Trophoblast cell (in vitro differentiated cells and primary cell): ENCODE data around the gene LRRC3C.

ENCODE experiments used
- DNase-seq, 2 donors: peaks; one replicate each; pipeline ENCODE4 v3.0.0-alpha.2; 2016
- H2AFZ ChIP-seq: 2 replicates; pipeline ENCODE4 v1.6.1; 2013; ENCODE audit warnings: low read length, moderate library complexity, mild to moderate bottlenecking; ENCODE audit not compliant: insufficient read depth, poor library complexity
- H2AK5ac ChIP-seq: 2 replicates; pipeline ENCODE4 v1.6.1; 2013; ENCODE audit warnings: mild to moderate bottlenecking, low read length
- H2BK120ac ChIP-seq: 2 replicates; pipeline ENCODE4 v1.6.1; 2013; ENCODE audit warnings: low read length, mild to moderate bottlenecking, moderate library complexity; ENCODE audit not compliant: insufficient read depth, poor library complexity
- H2BK12ac ChIP-seq: 2 replicates; pipeline ENCODE4 v1.6.1; 2013; ENCODE audit warnings: mild to moderate bottlenecking, low read length, moderate library complexity
- H2BK5ac ChIP-seq: 2 replicates; pipeline ENCODE4 v1.6.1; 2013; ENCODE audit warnings: low read length, low read depth, moderate library complexity, mild to moderate bottlenecking; ENCODE audit not compliant: poor library complexity
- H3K14ac ChIP-seq: 2 replicates; pipeline ENCODE4 v1.6.1; 2013; ENCODE audit warnings: mild to moderate bottlenecking, low read length
- H3K18ac ChIP-seq: 2 replicates; pipeline ENCODE4 v1.6.1; 2013; ENCODE audit warnings: mild to moderate bottlenecking, low read length
- H3K23ac ChIP-seq: 2 replicates; pipeline ENCODE4 v1.6.1; 2013; ENCODE audit warnings: low read length
- H3K27ac ChIP-seq: 2 replicates; pipeline ENCODE4 v1.5.1; 2013; ENCODE audit warnings: low read depth, mild to moderate bottlenecking, inconsistent platforms, low read length, moderate library complexity
- H3K27me3 ChIP-seq: 2 replicates; pipeline ENCODE4 v1.6.1; 2013; ENCODE audit warnings: inconsistent platforms, mild to moderate bottlenecking, low read length, moderate library complexity; ENCODE audit not compliant: insufficient read depth
- H3K36me3 ChIP-seq, 2 experiments: 1 replicate in 1 of 2; 2 replicates in 1 of 2; pipeline ENCODE4 v1.6.1; 2013; ENCODE audit warnings: low read length in 2 of 2, mild to moderate bottlenecking in 2 of 2, moderate library complexity in 1 of 2; ENCODE audit not compliant: insufficient read depth in 2 of 2, control insufficient read depth in 1 of 2
- H3K4ac ChIP-seq: 2 replicates; pipeline ENCODE4 v1.6.1; 2013; ENCODE audit warnings: low read depth, mild to moderate bottlenecking, low read length, moderate library complexity
- H3K4me1 ChIP-seq, 2 experiments: 1 replicate in 1 of 2; 2 replicates in 1 of 2; pipeline ENCODE4 v1.6.1; 2013; ENCODE audit warnings: low read length in 2 of 2, mild to moderate bottlenecking in 2 of 2, moderate library complexity in 1 of 2; ENCODE audit not compliant: insufficient read depth in 2 of 2, control insufficient read depth in 1 of 2
- H3K4me2 ChIP-seq: 2 replicates; pipeline ENCODE4 v1.6.1; 2013; ENCODE audit warnings: inconsistent platforms, mild to moderate bottlenecking, low read length, moderate library complexity
- H3K4me3 ChIP-seq: 2 replicates; pipeline ENCODE4 v1.5.1; 2013; ENCODE audit warnings: mild to moderate bottlenecking, low read depth, low read length, inconsistent platforms
- H3K79me1 ChIP-seq: one replicate; pipeline ENCODE4 v1.6.1; 2013; ENCODE audit warnings: low read length
- H3K79me2 ChIP-seq: 2 replicates; pipeline ENCODE4 v1.6.1; 2013; ENCODE audit warnings: low read length, mild to moderate bottlenecking; ENCODE audit not compliant: control insufficient read depth, insufficient read depth, poor library complexity
- H3K9ac ChIP-seq: 2 replicates; pipeline ENCODE4 v1.6.1; 2013; ENCODE audit warnings: mild to moderate bottlenecking, low read length
- H3K9me3 ChIP-seq: 2 replicates; pipeline ENCODE4 v1.6.1; 2013; ENCODE audit warnings: low read depth, mild to moderate bottlenecking, control low read depth, inconsistent platforms, low read length; ENCODE audit not compliant: insufficient read depth
- H4K12ac ChIP-seq: 2 replicates; pipeline ENCODE4 v1.6.1; 2013; ENCODE audit warnings: low read depth, mild to moderate bottlenecking, low read length, moderate library complexity
- H4K8ac ChIP-seq: 2 replicates; pipeline ENCODE4 v1.6.1; 2013; ENCODE audit warnings: low read depth, mild to moderate bottlenecking, low read length, moderate library complexity
- H4K91ac ChIP-seq: one replicate; pipeline ENCODE4 v1.6.1; 2013; ENCODE audit warnings: low read depth, mild to moderate bottlenecking, low read length, moderate library complexity
- WGBS: extraction: QIAGEN DNeasy Blood & Tissue Kit; methylation state at CpG from one replicate; pipeline ENCODE4 v1.1.7; 2013; ENCODE audit warnings: missing lambda C conversion rate; ENCODE audit not compliant: insufficient read length, insufficient coverage; ENCODE audit errors: extremely low coverage; 5-methylcytosine and 5-hydroxymethylcytosine counted together

The LRRC3C gene

GRCh38 chr17:39951924-39952679 is 24.6 kb downstream of the LRRC3C start:
- H3K9ac ChIP-seq: peak overlapping the region; percentile 38
- H3K36me3 ChIP-seq: no peaks in the 10 kb centered on the region
- peak overlapping the region; percentile 77 for H3K4me2 ChIP-seq
- no peak overlapping the region for H2BK12ac ChIP-seq
- H4K12ac ChIP-seq: no peak overlapping the region
- H3K4me1 ChIP-seq: peaks cover 8 to 9% of the 10 kb centered on the region in 2 experiments
- no peak for DNase-seq
- no peak overlapping the region for H2BK5ac ChIP-seq
- no peak overlapping the region for H3K18ac ChIP-seq
- no peak overlapping the region for H2AK5ac ChIP-seq
- H4K91ac ChIP-seq: no peak overlapping the region
- peaks cover 7% of the 10 kb centered on the region for H3K79me1 ChIP-seq
- H3K23ac ChIP-seq: no peak overlapping the region
- peak overlapping the region; percentile 43 for H4K8ac ChIP-seq
- peak overlapping the region; percentile 3 for H3K14ac ChIP-seq
- H3K9me3 ChIP-seq: peaks cover 2% of the 10 kb centered on the region
- H3K27ac ChIP-seq: no peak overlapping the region
- no CpG with 5 or more reads among the region's 22 CpGs for WGBS
- peaks cover 3% of the 10 kb centered on the region for H3K79me2 ChIP-seq
- peak overlapping the region; percentile 14 for H2BK120ac ChIP-seq
- peak overlapping the region; percentile 53 for H3K4me3 ChIP-seq
- no peaks in the 10 kb centered on the region for H3K27me3 ChIP-seq
- peak overlapping the region; percentile 68 for H2AFZ ChIP-seq
- H3K4ac ChIP-seq: no peak overlapping the region

GRCh38 chr17:39952680-39953470 is 25.3 kb downstream of the LRRC3C start:
- no CpG with 5 or more reads among the region's 55 CpGs for WGBS
- Histone ChIP-seq H4K91ac (peak overlapping the region; percentile 67), H2BK12ac (no peak overlapping the region), H3K79me2 (peaks cover 3% of the 10 kb centered on the region), H3K4me3 (peak overlapping the region; percentile 53), H3K36me3 (no peaks in the 10 kb centered on the region), H3K9ac (peak overlapping the region; percentile 38), H4K12ac (peak overlapping the region; percentile 96), H4K8ac (peak overlapping the region; percentile 97), H3K4ac (no peak overlapping the region), H2AK5ac (no peak overlapping the region), H3K27ac (no peak overlapping the region), H3K23ac (no peak overlapping the region), H3K9me3 (peaks cover 2% of the 10 kb centered on the region), H2BK120ac (peak overlapping the region; percentile 62), H2BK5ac (no peak overlapping the region), H3K4me1 (peaks cover 8 to 9% of the 10 kb centered on the region in 2 experiments), H3K14ac (peak overlapping the region; percentile 64), H3K27me3 (no peaks in the 10 kb centered on the region), H3K4me2 (peak overlapping the region; percentile 77), H3K79me1 (peaks cover 7% of the 10 kb centered on the region), H3K18ac (peak overlapping the region; percentile 64), H2AFZ (peak overlapping the region; percentile 96)
- DNase-seq: peak; percentile 82 to 93

- Histone ChIP-seq H3K27ac (no peak overlapping the region), H3K9ac (no peak overlapping the region), H3K4me2 (peak overlapping the region; percentile 55), H3K27me3 (no peaks in the 10 kb centered on the region), H2BK5ac (peak overlapping the region; percentile 28), H3K18ac (peak overlapping the region; percentile 64), H3K14ac (peak overlapping the region; percentile 64), H4K91ac (peak overlapping the region; percentile 67), H3K4me3 (peak overlapping the region; percentile 47), H2BK120ac (peak overlapping the region; percentile 62), H4K12ac (peak overlapping the region; percentile 96), H3K79me1 (peaks cover 7% of the 10 kb centered on the region), H3K4me1 (peaks cover 8 to 9% of the 10 kb centered on the region in 2 experiments), H3K9me3 (peaks cover 2% of the 10 kb centered on the region), H3K4ac (peak overlapping the region; percentile 63), H3K36me3 (no peaks in the 10 kb centered on the region), H2BK12ac (no peak overlapping the region), H2AFZ (peak overlapping the region; percentile 96), H2AK5ac (peak overlapping the region; percentile 76), H3K79me2 (peaks cover 3% of the 10 kb centered on the region), H4K8ac (peak overlapping the region; percentile 97), H3K23ac (no peak overlapping the region)
- no CpG with 5 or more reads among the region's 9 CpGs for WGBS
- no peak for DNase-seq
These were observed 25.9 kb downstream of the LRRC3C start for GRCh38 chr17:39953471-39953888.

GRCh38 chr17:39954876-39955275 is 27.3 kb downstream of the LRRC3C start:
- no peak overlapping the region for H2BK12ac ChIP-seq
- no peak overlapping the region for H3K9ac ChIP-seq
- H3K4me2 ChIP-seq: no peak overlapping the region
- no peak overlapping the region for H2AFZ ChIP-seq
- H3K4ac ChIP-seq: no peak overlapping the region
- no peak overlapping the region for H2BK5ac ChIP-seq
- no peak overlapping the region for H3K18ac ChIP-seq
- no peak overlapping the region for H4K91ac ChIP-seq
- no peak overlapping the region for H2BK120ac ChIP-seq
- DNase-seq: no peak
- H3K79me1 ChIP-seq: peaks cover 7% of the 10 kb centered on the region
- H4K12ac ChIP-seq: no peak overlapping the region
- no peak overlapping the region for H3K27ac ChIP-seq
- peaks cover 2% of the 10 kb centered on the region for H3K9me3 ChIP-seq
- no peak overlapping the region for H2AK5ac ChIP-seq
- H3K79me2 ChIP-seq: peaks cover 3% of the 10 kb centered on the region
- H3K4me1 ChIP-seq: peaks cover 8 to 9% of the 10 kb centered on the region in 2 experiments
- WGBS: no CpG with 5 or more reads among the region's 4 CpGs
- H3K4me3 ChIP-seq: no peak overlapping the region
- no peak overlapping the region for H3K23ac ChIP-seq
- H4K8ac ChIP-seq: no peak overlapping the region
- H3K27me3 ChIP-seq: no peaks in the 10 kb centered on the region
- no peaks in the 10 kb centered on the region for H3K36me3 ChIP-seq
- H3K14ac ChIP-seq: no peak overlapping the region
